ENCODE results near the gene KCTD20. TPM values are rescaled to one million over a fixed set of nuclear protein-coding genes. Genes with fewer than 3 reads are reported as not detected.

The KCTD20 gene
- polyA plus RNA-seq, 1 donor (not counting 4 experiments of a cell fraction or from before 2014, with no cell fraction given), result 31.8 TPM

GRCh38 chr6:36516988-36517387, 74.2 kb downstream of the KCTD20 start:
- peaks cover 10 to 17% of the 10 kb centered on the region in 2 experiments for H3K36me3 ChIP-seq (ENCODE audit: control insufficient read depth in 2 of 2, extremely low read depth in 1 of 2, insufficient read depth in 2 of 2, low read length in 2 of 2)
- FAIRE-seq, result no peak
- H3K4me2 ChIP-seq (ENCODE audit: control insufficient read depth, extremely low read depth, insufficient read depth, low read depth, low read length), result no peak overlapping the region

GRCh38 chr6:36517408-36517807, 74.6 kb downstream of the KCTD20 start:
- peaks cover 11 to 19% of the 10 kb centered on the region in 2 experiments for H3K36me3 ChIP-seq (ENCODE audit: control insufficient read depth in 2 of 2, extremely low read depth in 1 of 2, insufficient read depth in 2 of 2, low read length in 2 of 2)
- dilution Hi-C loops (cut with MboI; ENCODE audit: extremely low pct_ligation_motif_present, low sequenced_read_pairs), result no loop called here
- FAIRE-seq, result no peak

More at GRCh38 chr6:36516988-36517387, 74.2 kb downstream of the KCTD20 start:
- H3K9me1 ChIP-seq (ENCODE audit: control insufficient read depth, extremely low read depth, insufficient read depth, low read length), result no peaks in the 10 kb centered on the region
- H3K79me2 ChIP-seq (ENCODE audit: control insufficient read depth, insufficient read depth, low read length), result no peaks in the 10 kb centered on the region
- H3K9ac ChIP-seq (ENCODE audit: control insufficient read depth, extremely low read depth, insufficient read depth, low read length), result no peak overlapping the region
- no peak overlapping the region for H2AFZ ChIP-seq (ENCODE audit: control insufficient read depth, low read length)
- no peak overlapping the region for H3K4me3 ChIP-seq (ENCODE audit: control insufficient read depth in 2 of 3, extremely low read depth in 1 of 3, insufficient read depth in 2 of 3, low read depth in 1 of 3, low read length in 3 of 3)
- dilution Hi-C loops (cut with MboI; ENCODE audit: extremely low pct_ligation_motif_present, low sequenced_read_pairs), result no loop called here
- TF ChIP-seq EZH2 (IDR thresholded peaks at IDR 0.05; ENCODE audit: low read length) (no peak), CTCF (optimal IDR thresholded peaks at IDR 0.05 in 1 of 3, IDR thresholded peaks at IDR 0.05 in 1 of 3, conservative IDR thresholded peaks at IDR 0.05 in 1 of 3; ENCODE audit: extremely low read depth in 1 of 3, insufficient read depth in 2 of 3, low read length in 3 of 3) (no peak)
- no peaks in the 10 kb centered on the region for H3K27me3 ChIP-seq (ENCODE audit: control insufficient read depth, extremely low read depth, insufficient read depth, low read length)
- no peak overlapping the region for H3K27ac ChIP-seq (ENCODE audit: control insufficient read depth, insufficient read depth, low read length)
- H4K20me1 ChIP-seq (ENCODE audit: control insufficient read depth, extremely low read depth, insufficient read depth, low read length), result no peaks in the 10 kb centered on the region
- no peak for DNase-seq (ENCODE audit: low read depth, low spot score)
- peaks cover 17% of the 10 kb centered on the region for H3K4me1 ChIP-seq (ENCODE audit: control insufficient read depth, extremely low read depth, insufficient read depth, low read length)
- no peaks in the 10 kb centered on the region for H3K9me3 ChIP-seq (ENCODE audit: control insufficient read depth, low read depth, low read length)

More at GRCh38 chr6:36517408-36517807, 74.6 kb downstream of the KCTD20 start:
- no peaks in the 10 kb centered on the region for H3K9me1 ChIP-seq (ENCODE audit: control insufficient read depth, extremely low read depth, insufficient read depth, low read length)
- H3K4me3 ChIP-seq (ENCODE audit: control insufficient read depth in 2 of 3, extremely low read depth in 1 of 3, insufficient read depth in 2 of 3, low read depth in 1 of 3, low read length in 3 of 3), result no peak overlapping the region
- H3K9me3 ChIP-seq (ENCODE audit: control insufficient read depth, low read depth, low read length), result no peaks in the 10 kb centered on the region
- no peak overlapping the region for H3K4me2 ChIP-seq (ENCODE audit: control insufficient read depth, extremely low read depth, insufficient read depth, low read depth, low read length)
- H3K27ac ChIP-seq (ENCODE audit: control insufficient read depth, insufficient read depth, low read length), result no peak overlapping the region
- no peak for DNase-seq (ENCODE audit: low read depth, low spot score)
- no peaks in the 10 kb centered on the region for H3K27me3 ChIP-seq (ENCODE audit: control insufficient read depth, extremely low read depth, insufficient read depth, low read length)
- H3K4me1 ChIP-seq (ENCODE audit: control insufficient read depth, extremely low read depth, insufficient read depth, low read length), result peaks cover 17% of the 10 kb centered on the region
- no peaks in the 10 kb centered on the region for H3K79me2 ChIP-seq (ENCODE audit: control insufficient read depth, insufficient read depth, low read length)
- H2AFZ ChIP-seq (ENCODE audit: control insufficient read depth, low read length), result no peak overlapping the region
- no peak overlapping the region for H3K9ac ChIP-seq (ENCODE audit: control insufficient read depth, extremely low read depth, insufficient read depth, low read length)
- no peak for TF ChIP-seq CTCF (optimal IDR thresholded peaks at IDR 0.05 in 1 of 3, IDR thresholded peaks at IDR 0.05 in 1 of 3, conservative IDR thresholded peaks at IDR 0.05 in 1 of 3; ENCODE audit: extremely low read depth in 1 of 3, insufficient read depth in 2 of 3, low read length in 3 of 3)
- no peak for TF ChIP-seq EZH2 (IDR thresholded peaks at IDR 0.05; ENCODE audit: low read length)
- H4K20me1 ChIP-seq (ENCODE audit: control insufficient read depth, extremely low read depth, insufficient read depth, low read length), result no peaks in the 10 kb centered on the region
